ENCODE data around the gene SUCLG1.

Gene SUCLG1

DNA sequence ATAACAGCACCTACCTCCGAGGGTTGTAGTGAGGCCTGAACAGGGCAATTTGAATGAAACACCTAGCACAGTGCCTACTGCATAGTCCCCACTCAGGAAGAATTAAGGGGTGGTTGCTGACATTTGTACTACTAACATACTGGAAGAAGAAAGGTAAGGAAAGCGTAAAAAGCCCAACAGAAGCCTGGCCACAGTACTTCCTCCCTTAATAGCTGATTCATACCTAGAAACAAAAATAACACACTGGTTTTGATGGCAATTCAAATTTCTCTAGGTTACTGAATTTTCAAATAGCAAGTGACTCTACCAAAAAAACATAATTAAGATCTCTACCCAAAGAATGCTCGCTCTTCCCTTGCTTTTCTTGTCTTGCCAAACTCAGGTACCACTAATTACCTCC is 16.2 kb downstream of the SUCLG1 start:
- no peak overlapping the region for H3K4me3 ChIP-seq (ENCODE audit: low read length)
- no peak for DNase-seq (ENCODE audit: low read depth)
- TF ChIP-seq, protein P1, sequence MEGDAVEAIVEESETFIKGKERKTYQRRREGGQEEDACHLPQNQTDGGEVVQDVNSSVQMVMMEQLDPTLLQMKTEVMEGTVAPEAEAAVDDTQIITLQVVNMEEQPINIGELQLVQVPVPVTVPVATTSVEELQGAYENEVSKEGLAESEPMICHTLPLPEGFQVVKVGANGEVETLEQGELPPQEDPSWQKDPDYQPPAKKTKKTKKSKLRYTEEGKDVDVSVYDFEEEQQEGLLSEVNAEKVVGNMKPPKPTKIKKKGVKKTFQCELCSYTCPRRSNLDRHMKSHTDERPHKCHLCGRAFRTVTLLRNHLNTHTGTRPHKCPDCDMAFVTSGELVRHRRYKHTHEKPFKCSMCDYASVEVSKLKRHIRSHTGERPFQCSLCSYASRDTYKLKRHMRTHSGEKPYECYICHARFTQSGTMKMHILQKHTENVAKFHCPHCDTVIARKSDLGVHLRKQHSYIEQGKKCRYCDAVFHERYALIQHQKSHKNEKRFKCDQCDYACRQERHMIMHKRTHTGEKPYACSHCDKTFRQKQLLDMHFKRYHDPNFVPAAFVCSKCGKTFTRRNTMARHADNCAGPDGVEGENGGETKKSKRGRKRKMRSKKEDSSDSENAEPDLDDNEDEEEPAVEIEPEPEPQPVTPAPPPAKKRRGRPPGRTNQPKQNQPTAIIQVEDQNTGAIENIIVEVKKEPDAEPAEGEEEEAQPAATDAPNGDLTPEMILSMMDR (IDR thresholded peaks at IDR 0.05; ENCODE audit: insufficient read depth, low read depth, low read length, missing control alignments), result no peak

DNA sequence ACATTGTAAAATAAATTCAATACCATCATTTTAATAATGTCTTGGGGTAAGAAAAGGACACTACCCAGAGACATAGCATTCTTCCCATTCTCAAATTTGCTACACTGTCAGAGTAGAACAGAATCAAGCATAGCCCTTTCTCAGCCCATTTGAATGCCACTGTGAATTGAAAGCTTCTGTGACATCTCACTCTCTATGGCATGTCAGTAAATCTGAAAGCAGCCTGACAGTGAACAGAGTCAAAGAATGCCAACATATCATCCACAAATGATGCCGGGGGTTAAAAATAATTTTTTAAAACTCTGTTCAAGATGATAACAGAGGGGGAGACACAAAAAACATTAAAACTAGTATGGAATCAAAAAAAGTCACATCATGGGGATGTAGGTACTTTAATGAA is 17.6 kb downstream of the SUCLG1 start:
- DNase-seq (ENCODE audit: low read depth), result no peak
- no peak overlapping the region for H3K4me3 ChIP-seq (ENCODE audit: low read length)
- TF ChIP-seq, protein P1 (IDR thresholded peaks at IDR 0.05; ENCODE audit: insufficient read depth, low read depth, low read length, missing control alignments), result no peak

DNA sequence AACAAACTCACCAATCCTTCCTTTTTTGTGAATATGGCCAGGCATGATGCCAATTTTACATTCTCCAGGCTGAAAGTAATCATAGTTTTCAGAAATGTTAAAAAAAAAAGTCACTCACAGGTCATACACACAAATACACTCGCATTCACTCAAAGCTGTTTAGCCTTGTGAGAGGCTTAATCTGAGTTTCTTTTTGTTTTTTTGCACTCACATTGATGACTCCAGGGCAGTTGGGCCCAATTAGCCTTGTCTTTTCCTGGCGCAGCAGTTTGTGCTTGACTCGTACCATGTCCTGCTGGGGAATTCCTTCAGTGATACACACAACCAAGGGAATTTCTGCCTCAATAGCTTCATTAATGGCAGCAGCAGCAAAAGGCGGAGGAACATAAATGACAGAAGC is 18.0 kb downstream of the SUCLG1 start:
- no peak for DNase-seq (ENCODE audit: low read depth)
- no peak overlapping the region for H3K4me3 ChIP-seq (ENCODE audit: low read length)
- TF ChIP-seq, protein P1 (IDR thresholded peaks at IDR 0.05; ENCODE audit: insufficient read depth, low read depth, low read length, missing control alignments), result no peak

DNA sequence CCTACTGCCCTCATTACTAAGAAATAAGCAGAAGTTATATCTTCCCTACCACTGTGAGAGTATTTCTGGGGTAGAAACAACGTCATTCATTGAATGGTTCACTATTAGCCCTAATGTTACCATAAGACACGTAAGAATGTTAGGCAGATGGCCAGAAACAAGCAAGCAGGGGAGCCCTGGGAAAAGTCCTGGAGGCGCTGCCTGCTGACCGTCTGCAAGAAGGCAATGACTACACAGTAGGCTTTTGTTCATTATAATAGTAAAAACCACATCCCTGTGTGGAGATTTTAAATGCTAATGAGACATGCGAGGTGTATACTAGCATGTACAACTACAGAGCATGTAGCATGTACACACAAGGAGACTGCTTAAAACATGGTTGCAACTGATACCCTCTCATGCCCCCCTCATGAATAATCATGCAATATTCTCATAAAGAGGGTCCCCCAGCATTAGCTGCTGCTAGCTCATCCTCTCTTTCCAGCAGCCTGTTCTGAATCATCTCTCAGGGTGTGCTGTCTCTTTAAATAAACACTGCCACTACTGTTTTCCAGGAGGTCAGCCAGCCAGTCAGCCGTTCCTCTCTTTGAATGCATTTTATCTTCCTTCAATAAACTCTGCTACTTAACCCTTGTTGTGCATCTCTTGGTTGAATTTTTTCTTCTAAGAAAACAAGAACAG is 23.6 kb downstream of the SUCLG1 start:
- DNase-seq (ENCODE audit: low read depth), result no peak
- H3K4me3 ChIP-seq (ENCODE audit: low read length), result no peak overlapping the region
- TF ChIP-seq, protein P1 (IDR thresholded peaks at IDR 0.05; ENCODE audit: insufficient read depth, low read depth, low read length, missing control alignments), result no peak

DNA sequence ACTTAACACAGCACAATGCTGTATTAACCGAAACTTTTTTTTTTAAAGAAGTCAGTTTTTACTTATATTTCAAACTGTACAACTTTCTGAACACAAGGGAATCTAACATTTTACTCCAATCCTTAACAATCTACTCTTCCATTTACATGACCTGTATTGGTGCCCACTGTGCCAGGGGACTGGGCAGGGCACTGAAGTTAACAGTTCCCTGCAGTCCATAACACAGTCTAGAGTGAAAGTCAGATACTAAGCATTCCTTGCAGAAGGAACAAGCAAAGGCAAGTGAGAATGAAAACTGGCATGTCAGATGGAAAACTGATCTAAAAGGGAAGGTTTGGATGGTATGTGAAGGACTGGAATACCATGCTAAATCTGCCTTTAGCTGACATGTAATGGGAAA is 29.8 kb downstream of the SUCLG1 start:
- H3K4me3 ChIP-seq (ENCODE audit: low read length), result no peak overlapping the region
- TF ChIP-seq, protein P1 (IDR thresholded peaks at IDR 0.05; ENCODE audit: insufficient read depth, low read depth, low read length, missing control alignments), result no peak
- DNase-seq (ENCODE audit: low read depth), result no peak

DNA sequence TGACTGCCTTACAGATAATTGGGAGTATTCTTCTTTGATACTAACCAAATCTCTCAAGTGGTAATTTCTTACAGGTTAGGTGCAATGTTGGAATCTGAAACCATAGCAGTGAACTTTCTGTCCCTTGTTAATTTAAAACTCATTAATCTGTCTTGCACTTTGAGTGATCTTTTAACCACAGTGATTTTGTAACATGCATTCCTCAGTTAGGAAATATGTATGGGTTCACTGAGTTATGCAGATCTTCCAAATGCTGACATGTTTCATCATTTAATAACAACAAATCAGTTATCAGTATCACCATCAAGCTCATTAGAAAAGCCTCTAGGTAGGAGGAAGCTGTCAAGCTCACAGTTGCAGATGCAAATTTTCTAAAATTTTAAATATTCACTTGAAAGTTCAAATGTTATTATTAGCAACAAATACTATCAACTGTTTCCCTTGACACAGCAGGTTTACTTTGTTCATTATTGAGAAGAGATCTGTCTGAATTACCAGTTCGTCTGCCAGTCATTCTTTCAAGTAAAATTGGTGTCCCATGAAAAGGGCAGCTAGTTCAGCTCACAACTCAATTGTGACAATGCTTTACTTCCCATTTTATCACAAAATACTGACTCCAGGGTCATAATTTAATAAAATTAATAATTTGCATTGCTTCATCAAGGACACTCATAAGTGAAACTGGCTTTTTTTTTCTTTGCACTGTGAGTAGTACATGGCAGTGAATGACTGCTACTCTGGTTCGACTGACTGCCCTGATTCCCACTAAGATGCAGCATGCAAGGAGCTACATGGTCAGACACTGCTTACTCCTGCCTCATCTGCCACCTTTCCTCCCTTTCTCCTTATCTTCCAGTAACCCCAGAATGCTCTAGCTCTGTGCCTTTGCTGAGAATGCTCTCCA is 31.6 kb downstream of the SUCLG1 start:
- peak; percentile 22 for DNase-seq (ENCODE audit: low read depth)
- TF ChIP-seq, protein P1 (IDR thresholded peaks at IDR 0.05; ENCODE audit: insufficient read depth, low read depth, low read length, missing control alignments), result no peak
- H3K4me3 ChIP-seq (ENCODE audit: low read length), result no peak overlapping the region

All from epithelial cell of esophagus (primary cell).